GM19023 (cell line): ENCODE data around the gene AKIRIN2.

ENCODE experiments used
- ATAC-seq: cut with Tn5 transposase; IDR thresholded peaks from one replicate; pipeline ENCODE4 v1.9.1; 2021; ENCODE audit warnings: mild to moderate bottlenecking, moderate library complexity; ENCODE audit not compliant: unreplicated experiment

Gene AKIRIN2

DNA sequence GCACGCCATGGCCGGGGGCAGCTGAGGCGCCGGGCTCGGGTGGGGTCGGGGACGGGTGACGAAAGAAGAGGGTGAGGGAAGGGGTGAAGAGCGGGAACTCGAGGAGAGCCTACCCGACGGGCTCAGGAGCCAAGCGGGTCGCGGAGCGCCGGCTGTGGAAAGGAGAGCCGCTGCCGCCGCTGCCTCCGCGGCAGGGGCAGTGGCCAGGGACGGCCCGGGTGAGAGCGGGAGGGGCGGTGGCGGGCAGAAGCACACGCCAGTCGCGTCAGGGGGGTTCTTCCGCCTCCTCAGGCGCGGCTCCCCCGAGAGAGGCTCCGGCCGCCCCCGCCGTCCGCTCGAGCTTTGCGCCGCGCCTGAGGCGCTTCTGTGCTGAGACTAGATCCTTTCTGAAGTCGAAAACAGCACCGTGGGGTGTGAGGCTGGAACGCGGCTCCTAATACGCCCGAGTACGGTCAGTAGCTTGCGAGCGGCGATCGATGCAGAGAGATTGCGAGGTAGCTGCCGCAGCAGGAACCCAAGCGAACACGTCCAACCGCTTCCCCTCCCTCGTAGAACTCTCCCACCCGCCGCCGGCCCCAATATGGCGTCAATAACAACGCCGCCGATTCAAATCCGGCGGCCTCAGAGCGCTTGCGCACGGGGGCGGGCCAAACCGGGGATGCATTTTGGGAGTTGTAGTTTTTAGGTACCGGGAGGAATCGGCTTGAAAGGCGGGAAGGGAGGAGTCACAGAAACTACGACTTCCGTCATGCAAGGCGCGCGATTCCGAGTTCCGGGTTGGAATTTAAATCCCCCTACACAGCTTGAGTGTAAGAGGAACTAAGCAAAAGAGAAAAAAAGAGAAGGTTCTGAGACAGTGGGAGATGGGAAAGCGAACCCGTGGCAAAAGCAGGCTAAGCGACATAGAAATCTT lies at the start of gene AKIRIN2:
TSS of gene AKIRIN2 (minus strand) at position 558 of the 913 bp plus-strand sequence. CDS start at position 9, 549 bp downstream.
- peak; percentile 63 for ATAC-seq

DNA sequence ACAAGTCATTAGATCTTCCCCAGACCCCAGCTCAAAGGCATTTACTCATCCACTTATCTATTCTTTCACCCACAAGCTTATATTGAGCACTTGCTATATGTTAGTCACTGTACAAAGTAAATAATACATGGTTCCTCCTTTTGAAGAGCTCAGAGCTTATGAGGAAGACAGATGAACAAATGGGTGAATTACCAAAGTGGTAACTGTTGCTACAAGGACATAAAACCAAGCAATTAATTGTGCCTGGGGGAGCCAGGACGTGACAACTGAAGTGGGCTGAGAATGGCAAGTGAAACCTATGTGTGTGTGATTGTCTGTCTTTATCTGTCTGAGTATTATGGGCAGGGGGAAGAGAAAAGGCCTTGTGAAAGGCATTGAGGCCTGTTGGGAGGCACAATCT lies 45.6 kb upstream of the AKIRIN2 start:
- ATAC-seq, result no peak

DNA sequence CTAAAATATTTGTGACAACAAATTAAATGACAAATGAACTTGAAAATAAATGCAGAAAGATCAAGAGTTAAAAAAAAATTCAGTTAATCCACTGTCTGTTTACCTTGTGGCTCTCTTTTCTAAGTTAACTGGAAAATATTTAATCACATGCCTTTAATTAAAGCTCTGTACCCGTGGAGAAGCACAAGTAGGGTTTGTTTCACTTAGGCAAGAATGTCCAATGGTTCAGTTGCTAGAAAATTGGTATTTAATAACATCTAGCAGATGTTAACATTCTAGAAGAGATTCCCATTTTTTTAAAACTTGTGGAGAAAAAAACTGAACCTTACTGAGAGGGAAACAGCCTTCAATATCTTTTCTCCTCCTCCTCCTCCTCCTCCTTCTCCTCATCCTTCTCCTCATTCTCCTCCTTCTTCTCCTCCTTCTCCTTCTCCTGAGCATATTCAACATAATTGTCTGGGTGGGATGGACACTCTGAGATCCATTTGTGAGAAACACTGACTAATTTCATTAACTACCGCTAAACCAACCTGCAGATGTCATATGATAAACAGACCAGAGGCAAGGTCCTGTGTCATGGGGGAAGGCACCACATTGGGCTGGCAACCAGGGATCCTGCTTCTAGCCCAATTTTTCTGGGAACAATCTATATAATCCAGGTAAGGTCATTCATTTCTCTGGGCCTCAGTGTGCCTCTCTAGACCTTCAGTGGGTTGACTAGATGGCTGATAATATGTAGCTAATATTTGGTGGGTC lies 44.1 kb upstream of the AKIRIN2 start:
- ATAC-seq, result no peak

- ATAC-seq, result no peak
Measured at GRCh38 chr6:87743454-87743853, 41.4 kb upstream of the AKIRIN2 start.

DNA sequence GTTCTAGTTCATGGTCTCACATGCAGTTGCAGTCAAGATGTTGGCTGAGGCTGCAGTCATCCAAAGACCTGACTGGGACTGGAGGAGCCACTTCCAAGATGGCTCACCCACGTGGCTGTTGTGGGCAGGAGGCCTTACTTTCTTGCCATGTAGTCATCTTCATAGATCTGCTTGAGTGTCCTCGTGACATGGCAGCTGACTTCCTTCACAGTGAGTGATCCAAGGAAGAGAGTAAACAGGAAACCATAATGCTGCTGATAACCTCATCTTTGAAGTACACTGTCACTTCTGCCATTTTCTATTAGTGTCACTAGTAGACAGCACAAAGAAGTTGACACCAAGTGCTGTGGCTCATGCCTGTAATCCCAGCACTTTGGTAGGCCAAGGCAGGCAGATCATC lies 40.1 kb upstream of the AKIRIN2 start:
- ATAC-seq, result peak; percentile 51

GRCh38 chr6:87741001-87741650 lies 39.1 kb upstream of the AKIRIN2 start:
- no peak for ATAC-seq

DNA sequence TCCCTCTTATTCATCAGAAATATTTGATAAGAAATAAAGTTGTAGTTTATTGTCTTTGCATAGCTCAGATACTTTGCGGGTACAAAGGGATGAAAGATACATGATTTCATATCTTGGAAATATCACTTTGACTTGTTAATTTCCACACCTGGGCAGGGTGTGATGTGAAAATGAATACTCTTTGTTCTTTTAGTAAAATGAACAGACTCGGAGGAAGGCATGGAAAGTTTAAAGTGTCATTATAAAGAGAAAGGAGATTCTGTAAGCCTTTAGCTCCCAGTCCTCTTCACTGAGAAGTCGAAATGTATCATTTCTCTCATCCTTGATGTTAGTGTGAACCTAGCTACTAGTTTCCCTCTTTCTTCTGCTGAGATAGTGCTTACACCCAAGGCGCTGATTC lies 36.7 kb upstream of the AKIRIN2 start:
- no peak for ATAC-seq

GRCh38 chr6:87738000-87738399 lies 36.0 kb upstream of the AKIRIN2 start:
- ATAC-seq, result peak; percentile 53

DNA sequence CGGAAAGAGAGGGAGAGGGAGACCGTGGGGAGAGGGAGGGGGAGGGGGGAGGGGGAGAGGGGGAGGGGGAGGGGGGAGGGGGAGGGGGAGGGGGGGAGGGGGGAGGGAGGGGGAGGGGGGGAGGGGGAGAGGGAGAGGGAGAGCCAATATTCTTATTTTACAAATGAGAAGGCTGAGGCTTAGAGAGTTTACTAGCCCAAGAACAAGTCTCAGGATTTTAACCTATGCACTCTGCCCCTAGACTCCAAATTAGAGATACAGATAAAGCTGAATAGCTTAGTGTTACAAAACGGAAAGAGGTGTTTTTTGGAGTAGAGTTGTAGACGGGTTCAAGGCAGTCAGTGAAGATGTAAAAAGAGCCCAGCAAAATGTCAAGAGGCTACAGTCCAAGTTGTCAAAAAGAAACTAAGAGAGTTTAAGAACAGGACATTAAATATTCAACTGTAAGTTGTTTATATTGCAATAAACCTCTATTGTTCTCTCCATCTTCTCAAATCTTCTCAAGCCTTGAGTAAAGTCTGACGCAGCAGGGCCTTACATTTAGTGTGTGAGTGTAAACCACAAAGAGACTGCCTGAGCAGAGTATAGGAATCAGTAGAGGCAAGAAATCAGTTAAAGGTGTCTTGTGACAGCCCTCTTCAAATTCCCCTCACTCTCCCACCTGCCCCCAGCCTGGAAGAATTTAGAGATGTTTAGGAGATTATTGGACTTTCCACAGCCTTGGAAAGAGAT lies 34.9 kb upstream of the AKIRIN2 start:
- no peak for ATAC-seq

DNA sequence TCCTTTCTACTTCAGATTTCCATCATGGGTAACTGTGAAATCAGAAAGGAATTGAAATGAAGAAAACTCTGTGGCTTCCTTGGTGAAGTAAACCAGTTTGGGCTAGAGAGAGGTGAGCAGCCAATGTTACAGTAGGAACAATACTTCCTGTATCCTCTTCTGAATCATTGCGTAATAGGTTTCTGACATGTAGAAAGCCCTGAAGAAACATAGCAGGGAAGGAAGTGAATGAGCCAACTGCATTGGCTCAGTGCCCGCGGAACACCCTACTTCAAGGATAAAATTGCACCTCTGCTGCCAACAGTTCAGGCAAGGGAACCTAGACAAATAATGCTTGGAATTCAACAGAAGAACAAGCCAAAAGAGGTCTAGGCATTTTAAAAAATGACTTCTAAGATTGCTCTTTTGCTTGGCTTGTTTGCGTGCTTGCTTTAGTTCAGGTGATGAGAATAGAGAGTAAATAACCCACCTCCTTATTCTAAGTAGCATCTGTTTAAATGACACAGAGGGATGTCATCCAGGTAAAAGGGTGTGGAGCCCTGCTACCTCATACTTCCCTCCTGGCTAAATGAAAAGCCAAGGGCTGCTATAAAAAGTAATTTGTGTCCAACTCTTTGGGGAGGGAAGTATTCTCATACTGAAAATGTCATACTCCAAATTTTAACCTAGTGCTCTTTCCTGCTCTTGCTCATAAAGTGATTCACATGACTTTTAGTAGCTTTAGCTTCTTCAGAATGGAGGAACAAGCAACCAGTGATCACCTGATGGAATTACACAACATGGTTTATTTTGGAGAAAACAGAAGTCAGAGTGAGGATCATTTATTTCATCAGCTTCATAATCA lies 30.0 kb upstream of the AKIRIN2 start:
- peak; percentile 70 for ATAC-seq

GRCh38 chr6:87731080-87731479 lies 29.0 kb upstream of the AKIRIN2 start:
- ATAC-seq, result no peak

DNA sequence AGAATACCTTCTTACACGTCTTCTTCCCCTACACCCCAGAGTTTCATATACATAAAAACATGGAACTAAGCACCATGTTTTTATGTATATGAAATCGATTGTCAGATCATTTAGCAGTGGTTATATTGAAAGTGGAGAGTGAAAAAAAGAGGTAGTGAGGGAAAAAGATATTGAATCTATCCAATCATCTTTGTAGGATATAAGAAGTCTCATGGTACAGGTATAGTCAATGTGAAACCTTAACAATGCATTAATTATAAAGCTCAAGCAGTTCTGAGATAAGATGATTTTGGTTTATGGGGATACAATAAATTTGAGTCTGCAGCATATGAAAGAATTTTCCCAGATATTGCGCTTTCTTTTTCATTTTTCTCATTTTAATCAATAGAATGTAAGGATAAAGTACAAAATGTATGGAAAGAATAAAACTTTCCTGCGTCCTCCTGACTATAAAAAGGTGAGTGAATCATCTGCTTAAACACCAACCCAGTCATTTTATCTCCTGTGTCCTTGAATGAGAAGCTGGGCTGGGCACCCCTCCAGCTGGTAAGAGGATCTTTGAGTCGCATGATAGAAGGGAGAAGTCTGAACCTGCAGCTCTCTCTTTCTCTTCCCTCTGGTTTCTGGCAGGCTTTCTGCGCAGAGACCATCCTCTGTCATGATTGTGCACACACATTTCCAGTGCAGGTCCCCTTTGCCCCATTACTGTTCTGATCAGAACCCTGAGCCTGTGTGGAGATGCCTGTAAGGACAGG lies 28.1 kb upstream of the AKIRIN2 start:
- no peak for ATAC-seq

- ATAC-seq, result no peak
Measured at GRCh38 chr6:87728706-87729105, 26.7 kb upstream of the AKIRIN2 start.

DNA sequence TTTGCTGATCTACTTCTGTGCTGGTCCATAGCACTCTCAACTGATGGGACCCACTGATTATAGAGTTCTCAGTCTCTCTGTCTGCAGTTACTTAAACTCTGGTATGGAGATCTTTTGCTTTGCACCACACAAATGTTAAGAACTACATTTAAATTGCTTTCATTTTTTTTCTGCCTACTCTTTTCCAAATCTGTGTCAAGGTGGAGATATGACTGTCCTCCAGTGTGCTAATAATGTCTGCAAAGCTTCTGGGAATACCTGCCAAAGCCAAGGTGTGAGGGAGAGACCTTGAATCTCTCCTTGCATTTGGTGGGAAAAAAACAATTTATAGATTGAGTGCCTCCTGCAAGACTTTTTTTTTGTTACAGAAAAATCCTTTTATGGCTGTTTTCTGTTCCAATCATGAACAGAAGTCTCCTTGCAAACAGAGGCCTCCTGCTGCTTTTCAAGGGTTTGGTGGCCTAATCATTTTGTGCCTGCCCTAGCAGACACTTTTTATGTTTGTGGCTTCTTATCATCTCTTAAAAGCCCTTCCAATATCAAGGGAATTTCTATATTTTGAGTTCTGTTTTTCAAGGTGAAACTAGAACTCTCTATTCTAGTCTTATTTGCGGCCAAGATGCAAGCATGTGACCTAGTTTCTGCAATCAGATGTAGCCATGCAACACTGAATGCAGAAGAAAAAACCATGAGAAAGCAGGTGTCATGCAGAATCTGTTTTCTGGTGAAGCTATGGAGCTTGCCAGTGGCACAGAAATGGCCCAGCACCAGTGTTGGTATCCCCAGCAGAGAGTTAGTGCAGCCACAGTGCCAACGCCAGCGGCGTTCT lies 23.2 kb upstream of the AKIRIN2 start:
- ATAC-seq, result peak; percentile 78

GRCh38 chr6:87723170-87724078 lies 21.4 kb upstream of the AKIRIN2 start:
- peak; percentile 60 for ATAC-seq

DNA sequence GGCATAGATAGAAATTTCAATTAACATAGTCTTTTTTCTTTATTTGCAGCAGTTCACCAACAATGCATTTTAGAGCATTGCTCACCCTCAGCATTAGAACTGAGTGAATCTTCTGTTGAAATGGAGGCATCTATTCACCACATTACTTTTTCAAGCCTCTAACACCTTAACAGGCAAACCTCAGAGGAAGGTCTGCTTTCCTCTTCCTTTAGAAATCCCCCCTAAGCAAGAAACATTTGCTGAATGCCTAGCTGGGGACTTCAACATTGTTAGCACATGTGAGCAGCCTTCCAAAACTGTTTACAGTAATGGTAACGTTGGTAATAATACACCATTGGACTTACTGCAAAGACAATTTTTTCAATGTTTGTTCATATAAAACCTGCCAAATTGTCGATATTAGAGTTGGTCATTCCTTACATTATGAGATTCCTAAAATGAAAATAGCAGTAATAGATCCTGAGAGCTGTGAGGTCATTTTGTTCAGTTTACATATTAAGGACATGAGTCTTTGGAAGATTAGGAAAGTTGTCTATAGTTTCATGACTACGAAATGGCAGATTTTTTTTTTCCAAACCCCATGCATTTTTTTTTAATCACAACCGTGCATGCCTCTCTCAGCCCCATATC lies 20.6 kb upstream of the AKIRIN2 start:
- no peak for ATAC-seq

GRCh38 chr6:87721311-87721710 lies 19.3 kb upstream of the AKIRIN2 start:
- ATAC-seq, result no peak
